Measurements from ENCODE around the gene STAG1.

- TF ChIP-seq CTCF (IDR thresholded peaks at IDR 0.05), result no peak
- no peak for TF ChIP-seq EP300 (IDR thresholded peaks at IDR 0.05)
These were observed 90.9 kb downstream of the STAG1 start for GRCh38 chr3:136661282-136661681.

Data from tibial nerve (tissue), 4 donors.